DMS153 treated with DMSO at 0.1 percent for 48 hours (cell line): ENCODE data around the gene CCND2.

ENCODE experiments used
- DNase-seq: peaks from one replicate; lab custom pipeline; 2025; ENCODE audit not compliant: unreplicated experiment; lab: John Stamatoyannopoulos, UW

Gene CCND2

GRCh38 chr12:4289231-4289878 is 15.8 kb downstream of the CCND2 start:
- no peak for DNase-seq

GRCh38 chr12:4289998-4290790 is 16.6 kb downstream of the CCND2 start:
- no peak for DNase-seq

GRCh38 chr12:4292341-4293073 is 18.9 kb downstream of the CCND2 start:
- no peak for DNase-seq

GRCh38 chr12:4293299-4293965 is 19.9 kb downstream of the CCND2 start:
- no peak for DNase-seq

DNA sequence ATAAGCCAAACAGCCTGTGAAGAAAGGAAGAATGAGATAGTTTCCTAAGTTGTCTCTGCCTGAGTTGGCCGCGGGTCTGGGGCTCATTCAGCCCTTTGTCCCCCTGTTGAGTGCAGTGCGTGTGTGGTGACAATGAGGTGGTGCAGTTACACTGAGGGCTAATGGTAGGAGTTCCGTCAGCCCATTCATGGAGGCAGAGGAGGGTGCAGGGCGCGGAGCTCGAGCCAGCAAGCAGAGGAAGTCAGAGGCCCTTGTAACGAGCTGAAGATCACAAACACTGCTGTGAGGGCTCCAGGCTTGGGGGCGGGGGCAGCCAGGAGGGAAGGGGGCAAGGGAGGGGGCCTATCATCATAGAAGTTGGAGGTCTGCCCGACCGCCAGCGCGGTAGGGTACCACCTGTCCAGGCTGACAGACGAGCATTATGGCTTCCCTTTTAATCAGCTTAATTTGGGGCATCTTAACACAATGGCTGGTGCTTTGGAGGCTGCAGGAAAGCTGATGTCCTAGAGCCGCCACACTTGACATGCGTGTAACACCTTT is 20.5 kb downstream of the CCND2 start:
- no peak for DNase-seq

DNA sequence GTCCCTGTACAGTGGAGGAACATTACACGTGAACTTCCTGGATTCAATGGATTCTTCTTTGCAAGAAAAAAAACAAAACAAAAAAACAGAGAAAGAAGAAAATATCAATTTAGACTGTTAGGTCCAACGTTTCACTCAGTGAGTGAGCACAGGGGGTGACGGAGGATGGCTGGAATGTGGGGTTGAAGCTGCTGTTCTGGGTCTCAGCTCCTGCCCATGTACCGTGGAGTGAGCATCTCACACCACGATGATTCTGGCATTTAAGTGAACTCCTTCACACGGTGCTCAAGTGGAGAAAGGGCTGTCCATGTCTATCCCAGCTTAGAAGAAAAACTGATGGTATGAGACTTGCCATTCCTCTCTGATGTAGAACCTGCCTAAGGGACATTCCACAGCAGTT is 23.2 kb downstream of the CCND2 start:
- DNase-seq: no peak

- no peak for DNase-seq
Observed at GRCh38 chr12:4297617-4298016, 24.1 kb downstream of the CCND2 start.

GRCh38 chr12:4300883-4301282 is 27.3 kb downstream of the CCND2 start:
- DNase-seq: no peak

DNA sequence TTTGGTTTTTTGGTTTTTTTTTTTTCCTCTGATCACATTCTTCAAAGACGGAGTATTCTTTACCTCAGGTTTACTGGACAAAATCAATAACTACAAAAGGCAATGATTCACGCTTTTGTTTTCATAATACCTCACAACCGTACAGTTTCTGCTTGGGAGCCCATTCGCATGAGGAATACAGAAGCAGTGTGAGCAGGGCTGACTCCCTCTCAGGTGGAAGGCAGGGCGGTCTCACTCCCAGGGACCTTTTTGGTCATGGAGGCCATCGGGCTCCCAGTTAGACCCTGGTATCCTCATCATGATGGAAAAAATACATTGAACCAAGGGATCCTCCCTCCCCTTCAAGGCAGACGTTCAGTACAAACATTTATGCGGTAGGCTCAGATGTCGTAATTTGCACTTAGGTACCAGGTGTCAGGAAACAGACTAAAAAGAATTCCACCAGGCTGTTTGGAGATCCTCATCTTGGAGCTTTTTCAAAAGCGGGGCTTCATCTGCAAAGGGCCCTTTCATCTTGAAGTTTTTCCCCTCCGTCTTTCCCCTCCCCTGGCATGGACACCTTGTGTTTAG is 28.5 kb downstream of the CCND2 start:
- DNase-seq: no peak

- no peak for DNase-seq
Observed at GRCh38 chr12:4302881-4303280, 29.3 kb downstream of the CCND2 start.

DNA sequence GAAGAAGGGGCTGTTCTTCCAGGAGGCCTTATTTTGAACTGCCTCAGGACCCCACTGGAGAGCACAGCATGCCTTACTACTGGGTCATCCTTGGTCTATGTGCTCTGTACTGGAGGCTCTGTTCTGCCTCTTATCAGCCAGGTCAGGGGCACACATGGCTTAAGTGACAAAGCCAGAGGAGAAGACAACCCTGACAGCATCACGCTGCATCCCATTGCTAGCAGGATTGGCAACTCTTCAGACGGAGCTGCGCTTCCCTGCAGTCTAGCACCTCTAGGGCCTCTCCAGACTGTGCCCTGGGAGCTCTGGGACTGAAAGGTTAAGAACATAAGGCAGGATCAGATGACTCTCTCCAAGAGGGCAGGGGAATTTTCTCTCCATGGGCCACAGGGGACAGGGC is 30.2 kb downstream of the CCND2 start:
- DNase-seq: no peak

DNA sequence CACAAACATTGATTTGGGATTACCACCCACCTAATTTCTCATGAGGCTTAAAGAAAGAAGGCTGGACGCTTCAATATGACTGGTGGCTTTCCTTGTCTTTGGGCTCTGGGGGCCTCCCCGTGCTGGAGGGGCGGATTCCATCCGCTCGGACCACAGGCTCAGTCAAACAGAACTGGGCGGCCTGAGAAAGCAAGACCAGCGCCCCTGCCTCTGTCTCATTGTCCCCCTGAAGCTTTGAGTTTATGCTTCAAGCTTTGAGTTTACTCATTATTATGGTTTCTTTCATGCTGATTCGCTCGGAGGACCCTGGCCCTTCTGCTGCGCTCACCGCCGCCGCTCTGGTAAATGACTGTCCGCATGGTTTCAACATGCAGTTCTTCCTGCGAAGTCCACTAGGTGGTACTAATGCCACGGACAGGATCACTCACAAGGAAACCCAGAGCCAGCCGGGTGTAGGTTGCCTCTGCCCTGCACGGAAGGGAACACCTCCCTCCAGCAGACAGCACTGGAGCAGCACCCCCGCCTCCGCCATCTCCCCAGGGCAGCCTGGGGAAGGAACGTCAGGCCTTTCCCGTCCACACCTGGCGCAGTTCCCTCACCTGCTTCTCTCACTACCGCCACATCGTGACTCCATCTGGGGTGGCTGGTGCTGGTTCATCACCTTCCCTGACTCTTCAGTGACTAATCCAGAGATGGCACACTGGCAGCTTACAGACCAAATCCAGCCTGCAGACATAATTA is 34.2 kb downstream of the CCND2 start:
- peak; percentile 88 for DNase-seq

GRCh38 chr12:4308334-4308950 is 34.9 kb downstream of the CCND2 start:
- no peak for DNase-seq

DNA sequence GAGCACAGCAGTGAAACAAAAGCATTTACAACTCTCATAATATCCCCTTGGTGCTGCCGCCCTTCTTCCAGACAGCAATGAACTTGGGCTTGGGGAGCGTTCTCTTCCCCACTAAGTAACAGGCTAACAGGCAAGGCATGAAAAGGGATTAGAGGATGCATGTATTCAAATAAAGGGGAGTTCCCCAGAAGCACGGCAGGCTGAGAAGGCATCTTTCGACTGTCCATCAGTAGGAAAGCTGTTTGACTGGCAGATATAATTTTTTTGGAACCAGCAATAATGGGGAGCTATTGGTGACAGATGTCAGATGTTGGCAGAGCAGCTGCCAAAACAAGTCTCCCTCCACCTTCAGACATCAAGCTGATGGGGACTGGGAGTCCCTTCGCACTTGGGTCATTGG is 38.2 kb downstream of the CCND2 start:
- DNase-seq: no peak

- no peak for DNase-seq
Observed at GRCh38 chr12:4312251-4312650, 38.7 kb downstream of the CCND2 start.

GRCh38 chr12:4320497-4320852 is 46.9 kb downstream of the CCND2 start:
- DNase-seq: peak; percentile 35

DNA sequence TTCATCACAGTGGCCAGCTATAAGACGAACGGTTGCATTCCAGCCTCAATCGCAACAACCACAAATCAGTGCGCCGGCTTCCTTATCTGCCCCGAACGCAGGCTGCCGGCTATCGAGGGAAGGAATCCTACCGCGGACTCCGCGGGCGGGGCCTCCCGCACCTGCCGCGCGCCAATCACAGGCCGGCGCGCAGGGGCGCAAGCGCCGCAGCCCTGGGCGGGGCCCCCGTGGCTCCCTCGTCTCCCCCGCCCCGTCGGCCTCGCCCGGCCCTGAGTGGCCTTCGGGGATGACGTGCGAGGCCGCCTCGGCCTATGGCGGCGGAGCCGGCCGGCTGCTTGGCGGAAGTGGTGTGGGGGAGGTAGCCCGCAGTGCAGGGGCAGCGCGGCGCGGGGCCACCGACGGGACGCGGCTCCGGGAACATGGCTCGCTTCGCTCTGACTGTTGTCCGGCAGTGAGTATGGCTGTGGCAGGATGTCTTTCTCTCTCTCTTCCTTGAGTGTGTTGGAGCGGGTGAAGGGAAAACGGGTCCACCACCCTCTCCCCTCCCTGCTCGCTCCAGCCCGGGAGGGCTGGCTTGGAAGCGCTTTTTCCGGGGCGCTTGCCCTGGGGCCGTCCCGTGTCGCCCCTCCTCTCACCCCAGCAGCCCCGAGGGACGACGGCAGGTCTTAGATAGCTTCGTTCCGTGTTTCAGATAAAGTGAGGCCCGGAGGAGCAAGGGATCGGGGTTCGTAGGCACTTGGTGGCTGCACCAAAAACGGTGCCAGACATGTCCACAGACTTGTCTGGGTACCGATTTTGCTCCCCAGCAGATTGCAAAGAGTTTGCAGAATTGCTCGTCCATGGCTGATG is 47.5 kb downstream of the CCND2 start, which contains the start of gene TIGAR:
Gene TIGAR, plus strand, starts transcription at position 361 of the 849 bp plus-strand sequence. Its CDS starts 59 bp downstream, at position 420.
- peak; percentile 87 for DNase-seq

- DNase-seq: no peak
Observed at GRCh38 chr12:4322726-4323125, 49.2 kb downstream of the CCND2 start.
